Measurements from ENCODE around the gene ITIH5.

- TF ChIP-seq POLR2AphosphoS5 (IDR thresholded peaks at IDR 0.05) (peak; percentile 39 to 49 (median 43)), POLR2A (IDR thresholded peaks at IDR 0.05) (no peak)
These were observed 55.9 kb downstream of the ITIH5 start for GRCh38 chr10:7610651-7611389.
